Neuronal stem cell (in vitro differentiated cells): ENCODE measurements around the gene NUDT2. TPM values are rescaled to one million over a fixed set of nuclear protein-coding genes. Genes with fewer than 3 reads are reported as not detected.

ENCODE experiments used
- DNase-seq: peaks from one replicate; pipeline ENCODE4 v3.0.0-alpha.2; 2013; ENCODE audit warnings: low spot score
- H2AFZ ChIP-seq: one replicate; pipeline ENCODE4 v1.6.1; 2013; ENCODE audit warnings: mild to moderate bottlenecking, low read length, inconsistent platforms
- H2AK5ac ChIP-seq: 2 replicates; pipeline ENCODE4 v1.6.1; 2013; ENCODE audit warnings: low read depth, mild to moderate bottlenecking, inconsistent platforms, low read length, moderate library complexity, mixed read lengths
- H2BK120ac ChIP-seq: 2 replicates; pipeline ENCODE4 v1.6.1; 2013; ENCODE audit warnings: low read depth, mild to moderate bottlenecking, inconsistent platforms, low read length, moderate library complexity, mixed read lengths
- H2BK12ac ChIP-seq: one replicate; pipeline ENCODE4 v1.6.1; 2013; ENCODE audit warnings: low read length, inconsistent platforms
- H2BK15ac ChIP-seq: 2 replicates; pipeline ENCODE4 v1.6.1; 2013; ENCODE audit warnings: mild to moderate bottlenecking, low read length, inconsistent platforms, mixed read lengths
- H2BK5ac ChIP-seq: one replicate; pipeline ENCODE4 v1.6.1; 2013; ENCODE audit warnings: inconsistent platforms, mild to moderate bottlenecking, low read length, moderate library complexity
- H3K14ac ChIP-seq: one replicate; pipeline ENCODE4 v1.6.1; 2013; ENCODE audit warnings: low read length, inconsistent platforms
- H3K18ac ChIP-seq: 2 replicates; pipeline ENCODE4 v1.6.1; 2013; ENCODE audit warnings: low read length, inconsistent platforms
- H3K23ac ChIP-seq: 2 replicates; pipeline ENCODE4 v1.6.1; 2013; ENCODE audit warnings: low read depth, mild to moderate bottlenecking, mixed read lengths, low read length, inconsistent platforms; ENCODE audit not compliant: poor library complexity
- H3K27ac ChIP-seq: replicated peaks from 3 replicates; pipeline ENCODE4 v1.5.1; 2013; ENCODE audit warnings: low read length, inconsistent platforms
- H3K27me3 ChIP-seq, 3 experiments: 2 replicates each; pipeline ENCODE4 v1.6.1; 2013; ENCODE audit warnings: low read length in 3 of 3, mild to moderate bottlenecking in 2 of 3, inconsistent platforms in 1 of 3, low read depth in 1 of 3, mixed read lengths in 1 of 3, moderate library complexity in 1 of 3; ENCODE audit not compliant: control insufficient read depth in 3 of 3, insufficient read depth in 3 of 3
- H3K36me3 ChIP-seq, 2 donors: replicated peaks in 1 of 2; 2 replicates each; pipeline ENCODE4 v1.6.1; 2013; ENCODE audit warnings: low read length in 2 of 2; ENCODE audit not compliant: control insufficient read depth in 2 of 2, insufficient read depth in 2 of 2
- H3K4ac ChIP-seq: 2 replicates; pipeline ENCODE4 v1.6.1; 2013; ENCODE audit warnings: inconsistent platforms, mild to moderate bottlenecking, low read length, moderate library complexity
- H3K4me1 ChIP-seq, 2 donors: 1 replicate in 1 of 2; 2 replicates in 1 of 2; pipeline ENCODE4 v1.6.1; 2013; ENCODE audit warnings: low read length in 2 of 2, low read depth in 1 of 2; ENCODE audit not compliant: control insufficient read depth in 2 of 2, insufficient read depth in 1 of 2
- H3K4me2 ChIP-seq: one replicate; pipeline ENCODE4 v1.6.1; 2013; ENCODE audit warnings: mild to moderate bottlenecking, low read length, inconsistent platforms; ENCODE audit not compliant: insufficient read depth, poor library complexity, severe bottlenecking
- H3K4me3 ChIP-seq, 2 donors: 2 replicates each; pipeline ENCODE4 v1.5.1; 2013; ENCODE audit warnings: low read length in 2 of 2, mild to moderate bottlenecking in 2 of 2, inconsistent platforms in 1 of 2, moderate library complexity in 1 of 2
- H3K79me1 ChIP-seq: one replicate; pipeline ENCODE4 v1.6.1; 2013; ENCODE audit warnings: low read depth, mild to moderate bottlenecking, inconsistent platforms, low read length, moderate library complexity
- H3K9ac ChIP-seq: one replicate; pipeline ENCODE4 v1.6.1; 2013; ENCODE audit warnings: mild to moderate bottlenecking, low read depth, low read length, inconsistent platforms; ENCODE audit not compliant: poor library complexity
- H3K9me3 ChIP-seq, 2 donors: replicated peaks in 1 of 2; 2 replicates each; pipeline versions ENCODE3 to v1.6.1; 2013; ENCODE audit warnings: low read length in 2 of 2, mild to moderate bottlenecking in 2 of 2, inconsistent platforms in 1 of 2, low read depth in 1 of 2, mixed read lengths in 1 of 2, moderate library complexity in 1 of 2; ENCODE audit not compliant: control insufficient read depth in 2 of 2, insufficient read depth in 1 of 2
- H4K8ac ChIP-seq: one replicate; pipeline ENCODE4 v1.6.1; 2013; ENCODE audit warnings: low read depth, mild to moderate bottlenecking, inconsistent platforms, low read length, moderate library complexity
- H4K91ac ChIP-seq: one replicate; pipeline ENCODE4 v1.6.1; 2013; ENCODE audit warnings: low read length, low read depth, mild to moderate bottlenecking, inconsistent platforms; ENCODE audit not compliant: poor library complexity
- WGBS, 2 donors: extraction: QIAGEN DNeasy Blood & Tissue Kit; methylation state at CpG; one replicate each; pipeline ENCODE4 v1.1.7; 2013; ENCODE audit warnings: missing lambda C conversion rate in 2 of 2, mixed read lengths in 1 of 2; ENCODE audit not compliant: insufficient read length in 2 of 2, insufficient replicate concordance in 1 of 2; ENCODE audit errors: extremely low coverage in 2 of 2; 5-methylcytosine and 5-hydroxymethylcytosine counted together
- polyA plus RNA-seq, 2 experiments: library from polyadenylated mRNA; stranded (reverse); fragments of 200-250 nt; gene quantifications; one replicate each; pipeline ENCODE4 v1.2.3, GENCODE V29; 2013

The NUDT2 gene
- polyA plus RNA-seq (2013, experiment 1 of 2) = 18.3 TPM
- 17.7 TPM for polyA plus RNA-seq (2013, experiment 2 of 2)

GRCh38 chr9:34328987-34329832 lies at the start of gene NUDT2, which contains the start of gene KIF24:
Gene NUDT2, plus strand, starts transcription at chr9:34329569. Its CDS starts 9,471 bp downstream, at chr9:34339040.
Gene KIF24, minus strand, starts transcription at chr9:34329268. Its CDS starts 17,922 bp downstream, at chr9:34311346.
- no peak within 1 kb of the TSS for H3K4ac ChIP-seq
- peak within 1 kb of the TSS; percentile 93 for H3K18ac ChIP-seq
- H2BK15ac ChIP-seq = no peak within 1 kb of the TSS
- no peaks in the 10 kb centered on the region for H3K9me3 ChIP-seq
- H3K4me3 ChIP-seq = peak within 1 kb of the TSS; percentile 76 to 92
- H2BK5ac ChIP-seq = no peak within 1 kb of the TSS
- peak within 1 kb of the TSS; percentile 75 for H2BK120ac ChIP-seq
- peak within 1 kb of the TSS; percentile 90 for H3K23ac ChIP-seq
- no CpG with 5 or more reads among the region's 64 CpGs for WGBS, 2 donors
- H2AK5ac ChIP-seq = peak within 1 kb of the TSS; percentile 62
- peak within 1 kb of the TSS; percentile 90 for H2AFZ ChIP-seq
- H3K79me1 ChIP-seq = peaks cover 2% of the 10 kb centered on the region
- no peak within 1 kb of the TSS for H3K14ac ChIP-seq
- H3K27ac ChIP-seq = peak within 1 kb of the TSS; percentile 86
- peak within 1 kb of the TSS; percentile 92 for H4K8ac ChIP-seq
- peak within 1 kb of the TSS; percentile 63 for H3K4me2 ChIP-seq
- H3K36me3 ChIP-seq = no peaks in the 10 kb centered on the region
- peak within 1 kb of the TSS; percentile 96 for H3K9ac ChIP-seq
- peak; percentile 100 for DNase-seq
- H3K27me3 ChIP-seq = no peaks in the 10 kb centered on the region
- H3K4me1 ChIP-seq = peaks cover 2 to 25% of the 10 kb centered on the region in 2 donors
- no peak within 1 kb of the TSS for H2BK12ac ChIP-seq
- H4K91ac ChIP-seq = peak within 1 kb of the TSS; percentile 89

- no peak overlapping the region for H2BK5ac ChIP-seq
- H2AK5ac ChIP-seq = no peak overlapping the region
- no peak overlapping the region for H4K91ac ChIP-seq
- no peak overlapping the region for H2BK15ac ChIP-seq
- peaks cover 4 to 49% of the 10 kb centered on the region in 2 donors for H3K36me3 ChIP-seq
- no peak overlapping the region for H3K4ac ChIP-seq
- no peak overlapping the region for H2AFZ ChIP-seq
- DNase-seq = no peak
- H3K27me3 ChIP-seq = no peaks in the 10 kb centered on the region
- H2BK120ac ChIP-seq = no peak overlapping the region
- no peak overlapping the region for H3K4me2 ChIP-seq
- no peak overlapping the region for H3K14ac ChIP-seq
- no peak overlapping the region for H3K4me3 ChIP-seq
- H4K8ac ChIP-seq = no peak overlapping the region
- no peak overlapping the region for H3K23ac ChIP-seq
- no peak overlapping the region for H3K18ac ChIP-seq
- H3K4me1 ChIP-seq = no peaks in the 10 kb centered on the region
- H3K79me1 ChIP-seq = no peaks in the 10 kb centered on the region
- no peak overlapping the region for H3K9ac ChIP-seq
- H3K9me3 ChIP-seq = no peaks in the 10 kb centered on the region
- no peak overlapping the region for H3K27ac ChIP-seq
- WGBS, 2 donors = no CpG with 5 or more reads among the region's 1 CpG
- H2BK12ac ChIP-seq = no peak overlapping the region
Observed at GRCh38 chr9:34282096-34282495, 47.3 kb upstream of the NUDT2 start.

- no peak overlapping the region for H2BK15ac ChIP-seq
Observed at GRCh38 chr9:34289159-34289558, 40.2 kb upstream of the NUDT2 start.

GRCh38 chr9:34291023-34291422 lies 38.3 kb upstream of the NUDT2 start:
- no peak overlapping the region for H3K18ac ChIP-seq
- no peak overlapping the region for H2BK12ac ChIP-seq
- no peak overlapping the region for H2AFZ ChIP-seq
- peaks cover 4 to 38% of the 10 kb centered on the region in 2 donors for H3K36me3 ChIP-seq
- no peak overlapping the region for H4K8ac ChIP-seq
- H3K4me3 ChIP-seq = no peak overlapping the region
- H2BK15ac ChIP-seq = no peak overlapping the region
- peaks cover 0 to 5% of the 10 kb centered on the region in 2 donors for H3K4me1 ChIP-seq
- H3K9ac ChIP-seq = no peak overlapping the region
- no peak overlapping the region for H3K4ac ChIP-seq
- H2AK5ac ChIP-seq = no peak overlapping the region
- no peak overlapping the region for H4K91ac ChIP-seq
- WGBS, 2 donors = 100% methylated on average over 1 of the region's 2 CpGs; no CpG with 5 or more reads in 1 of the 2 donors
- no peak overlapping the region for H3K14ac ChIP-seq
- no peak overlapping the region for H2BK5ac ChIP-seq
- no peak overlapping the region for H3K4me2 ChIP-seq
- H3K79me1 ChIP-seq = no peaks in the 10 kb centered on the region
- H3K27ac ChIP-seq = no peak overlapping the region
- no peaks in the 10 kb centered on the region for H3K9me3 ChIP-seq
- H3K23ac ChIP-seq = no peak overlapping the region
- H3K27me3 ChIP-seq = no peaks in the 10 kb centered on the region
- DNase-seq = no peak
- H2BK120ac ChIP-seq = no peak overlapping the region

More at GRCh38 chr9:34289159-34289558, 40.2 kb upstream of the NUDT2 start:
- Histone ChIP-seq H2BK12ac (no peak overlapping the region), H3K79me1 (no peaks in the 10 kb centered on the region), H3K18ac (no peak overlapping the region), H2BK120ac (no peak overlapping the region), H3K9me3 (no peaks in the 10 kb centered on the region), H2BK5ac (no peak overlapping the region), H3K36me3 (peaks cover 4 to 46% of the 10 kb centered on the region in 2 donors), H3K27ac (no peak overlapping the region), H2AFZ (no peak overlapping the region), H3K9ac (no peak overlapping the region), H3K4ac (no peak overlapping the region), H3K4me3 (no peak overlapping the region), H3K23ac (no peak overlapping the region), H3K4me2 (no peak overlapping the region), H3K14ac (no peak overlapping the region), H3K27me3 (no peaks in the 10 kb centered on the region), H4K91ac (no peak overlapping the region), H4K8ac (no peak overlapping the region), H2AK5ac (no peak overlapping the region), H3K4me1 (peaks cover 0 to 5% of the 10 kb centered on the region in 2 donors)
- no peak for DNase-seq
- no CpG with 5 or more reads among the region's 2 CpGs for WGBS, 2 donors
